GM12865 (cell line): Measurements from ENCODE around the gene NRAP.

Experiments
- DNase-seq: peaks from one replicate; pipeline ENCODE4 v3.0.0; 2010; ENCODE audit warnings: low read depth
- H3K4me3 ChIP-seq: 2 replicates; pipeline ENCODE4 v1.5.1; 2011; ENCODE audit warnings: mild to moderate bottlenecking, low read depth, low read length, control low read depth
- TF ChIP-seq, protein P1 (sequence below): IDR thresholded peaks from 2 replicates; pipeline ENCODE4 v1.5.1; 2011; ENCODE audit warnings: low read length, control low read depth, low read depth, inconsistent platforms; ENCODE audit not compliant: insufficient read depth; ENCODE audit errors: missing control alignments

The NRAP gene, protein sequence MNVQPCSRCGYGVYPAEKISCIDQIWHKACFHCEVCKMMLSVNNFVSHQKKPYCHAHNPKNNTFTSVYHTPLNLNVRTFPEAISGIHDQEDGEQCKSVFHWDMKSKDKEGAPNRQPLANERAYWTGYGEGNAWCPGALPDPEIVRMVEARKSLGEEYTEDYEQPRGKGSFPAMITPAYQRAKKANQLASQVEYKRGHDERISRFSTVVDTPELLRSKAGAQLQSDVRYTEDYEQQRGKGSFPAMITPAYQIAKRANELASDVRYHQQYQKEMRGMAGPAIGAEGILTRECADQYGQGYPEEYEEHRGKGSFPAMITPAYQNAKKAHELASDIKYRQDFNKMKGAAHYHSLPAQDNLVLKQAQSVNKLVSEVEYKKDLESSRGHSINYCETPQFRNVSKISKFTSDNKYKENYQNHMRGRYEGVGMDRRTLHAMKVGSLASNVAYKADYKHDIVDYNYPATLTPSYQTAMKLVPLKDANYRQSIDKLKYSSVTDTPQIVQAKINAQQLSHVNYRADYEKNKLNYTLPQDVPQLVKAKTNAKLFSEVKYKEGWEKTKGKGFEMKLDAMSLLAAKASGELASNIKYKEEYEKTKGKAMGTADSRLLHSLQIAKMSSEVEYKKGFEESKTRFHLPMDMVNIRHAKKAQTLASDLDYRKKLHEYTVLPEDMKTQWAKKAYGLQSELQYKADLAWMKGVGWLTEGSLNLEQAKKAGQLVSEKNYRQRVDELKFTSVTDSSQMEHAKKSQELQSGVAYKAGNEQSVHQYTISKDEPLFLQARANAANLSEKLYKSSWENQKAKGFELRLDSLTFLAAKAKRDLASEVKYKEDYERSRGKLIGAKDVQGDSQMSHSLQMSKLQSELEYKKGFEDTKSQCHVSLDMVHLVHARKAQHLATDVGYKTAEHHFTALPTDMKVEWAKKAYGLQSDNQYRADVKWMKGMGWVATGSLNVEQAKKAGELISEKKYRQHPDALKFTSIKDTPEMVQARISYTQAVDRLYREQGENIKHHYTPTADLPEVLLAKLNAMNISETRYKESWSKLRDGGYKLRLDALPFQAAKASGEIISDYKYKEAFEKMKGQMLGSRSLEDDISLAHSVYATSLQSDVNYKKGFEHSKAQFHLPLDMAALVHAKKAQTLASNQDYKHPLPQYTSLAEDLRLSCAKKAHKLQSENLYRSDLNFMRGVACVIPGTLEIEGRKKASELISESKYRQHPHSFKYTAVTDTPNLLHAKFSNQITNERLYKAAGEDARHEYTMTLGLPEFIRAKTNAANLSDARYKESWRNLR (N-terminal part only)

DNA sequence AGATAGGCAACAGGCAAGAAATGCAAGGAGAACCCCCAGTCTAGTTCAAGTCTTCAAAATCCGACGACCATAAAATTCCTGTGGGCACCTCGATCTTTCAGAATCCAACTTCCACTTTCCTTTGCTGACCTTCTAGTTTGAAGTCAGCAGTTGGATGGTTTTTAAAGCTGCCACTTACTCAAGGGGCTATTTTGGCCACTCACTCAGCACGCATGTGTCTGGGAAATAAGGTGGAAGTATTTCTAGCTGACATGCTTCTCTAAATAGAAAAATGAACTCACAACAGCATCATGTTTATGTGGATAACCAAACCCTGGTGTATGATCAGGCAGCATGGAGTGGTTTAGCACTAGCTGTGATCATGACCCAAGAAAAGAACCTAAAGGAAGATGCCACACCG lies at the start of gene NRAP:
Gene NRAP, minus strand, starts transcription at position 134 of the 400 bp plus-strand sequence. CDS start 159 bp downstream, outside the sequence.
- TF ChIP-seq, protein P1, sequence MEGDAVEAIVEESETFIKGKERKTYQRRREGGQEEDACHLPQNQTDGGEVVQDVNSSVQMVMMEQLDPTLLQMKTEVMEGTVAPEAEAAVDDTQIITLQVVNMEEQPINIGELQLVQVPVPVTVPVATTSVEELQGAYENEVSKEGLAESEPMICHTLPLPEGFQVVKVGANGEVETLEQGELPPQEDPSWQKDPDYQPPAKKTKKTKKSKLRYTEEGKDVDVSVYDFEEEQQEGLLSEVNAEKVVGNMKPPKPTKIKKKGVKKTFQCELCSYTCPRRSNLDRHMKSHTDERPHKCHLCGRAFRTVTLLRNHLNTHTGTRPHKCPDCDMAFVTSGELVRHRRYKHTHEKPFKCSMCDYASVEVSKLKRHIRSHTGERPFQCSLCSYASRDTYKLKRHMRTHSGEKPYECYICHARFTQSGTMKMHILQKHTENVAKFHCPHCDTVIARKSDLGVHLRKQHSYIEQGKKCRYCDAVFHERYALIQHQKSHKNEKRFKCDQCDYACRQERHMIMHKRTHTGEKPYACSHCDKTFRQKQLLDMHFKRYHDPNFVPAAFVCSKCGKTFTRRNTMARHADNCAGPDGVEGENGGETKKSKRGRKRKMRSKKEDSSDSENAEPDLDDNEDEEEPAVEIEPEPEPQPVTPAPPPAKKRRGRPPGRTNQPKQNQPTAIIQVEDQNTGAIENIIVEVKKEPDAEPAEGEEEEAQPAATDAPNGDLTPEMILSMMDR, result no peak
- H3K4me3 ChIP-seq, result no peak within 1 kb of the TSS
- DNase-seq, result no peak

DNA sequence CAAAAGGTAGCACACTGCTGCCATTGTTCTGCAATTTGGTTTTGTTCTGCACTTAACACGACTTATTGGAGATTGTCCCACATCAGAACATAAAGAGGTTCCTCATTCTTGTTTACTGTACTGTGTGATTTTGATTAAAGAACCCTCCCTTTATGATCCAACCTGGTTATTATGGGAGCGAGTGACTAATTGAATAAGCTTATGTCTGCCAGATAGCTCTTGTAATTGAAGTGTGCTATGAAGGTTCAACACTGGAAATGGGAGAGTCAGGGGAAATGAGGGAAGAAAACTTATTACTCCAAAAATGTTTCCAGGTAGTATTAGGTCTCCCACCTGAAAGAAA lies 49.8 kb upstream of the NRAP start:
- DNase-seq, result no peak
- H3K4me3 ChIP-seq, result no peak overlapping the region
- TF ChIP-seq, protein P1, result no peak

DNA sequence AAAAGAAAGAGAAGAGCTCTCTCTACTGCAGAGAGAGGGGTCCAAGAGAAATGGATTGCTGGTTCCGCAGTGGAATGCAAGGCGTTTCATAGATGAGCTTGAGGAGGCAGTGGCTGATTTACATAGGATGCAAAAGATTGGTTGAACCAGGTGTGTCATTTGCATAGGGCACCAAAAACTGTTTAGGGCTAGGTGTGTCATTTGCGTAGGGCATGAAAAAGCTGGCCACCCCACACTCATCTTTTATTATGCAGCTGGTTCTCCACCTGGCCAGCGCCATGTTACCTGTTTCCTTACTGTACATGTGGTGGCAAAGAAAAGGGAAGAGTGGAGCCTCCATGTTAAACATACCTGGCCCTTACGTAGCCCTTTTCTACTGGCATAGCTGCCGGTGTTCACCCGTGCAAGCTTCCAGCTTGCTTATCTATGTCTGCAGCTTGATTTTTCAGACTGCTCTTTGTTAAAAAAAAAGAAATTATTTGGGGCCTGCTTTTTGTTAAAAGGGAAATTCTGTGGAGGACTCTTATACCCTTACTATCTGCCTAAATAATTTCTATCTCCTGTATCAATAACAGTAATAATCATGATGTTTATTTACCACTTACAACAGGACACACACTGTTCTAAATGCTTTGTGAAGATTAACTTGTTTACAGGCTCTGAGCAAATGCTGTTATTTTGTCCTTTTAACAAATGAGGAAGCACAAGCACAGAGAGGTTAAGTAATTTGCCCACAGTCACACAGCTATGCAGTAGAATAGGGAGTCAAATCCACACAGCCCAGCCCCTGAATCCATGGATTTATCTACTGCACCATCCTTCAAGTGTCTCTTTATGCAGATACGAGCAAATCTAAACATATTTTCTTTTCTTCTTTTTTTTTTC lies 49.2 kb upstream of the NRAP start:
- no peak for DNase-seq
- H3K4me3 ChIP-seq, result no peak overlapping the region
- TF ChIP-seq, protein P1, result no peak

DNA sequence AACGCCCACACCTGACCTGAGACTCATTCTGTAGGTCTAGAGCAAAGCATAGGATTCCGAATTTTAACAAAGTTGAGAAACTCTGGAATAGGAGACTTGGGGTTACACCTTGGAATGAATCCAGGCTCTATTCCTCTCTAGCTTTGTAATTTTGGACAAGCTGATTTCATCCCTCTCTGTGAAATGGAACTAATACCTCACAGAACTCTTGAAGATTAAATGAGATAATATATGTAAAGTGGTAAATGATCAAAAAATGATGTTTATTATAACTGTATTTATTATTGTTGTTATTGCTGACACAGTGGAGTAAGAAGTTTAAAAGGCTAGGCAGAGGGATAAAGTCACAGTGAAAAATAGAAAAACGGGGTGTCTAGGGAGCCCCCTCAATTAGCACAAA lies 48.2 kb upstream of the NRAP start:
- DNase-seq, result no peak
- H3K4me3 ChIP-seq, result no peak overlapping the region
- TF ChIP-seq, protein P1, result no peak

DNA sequence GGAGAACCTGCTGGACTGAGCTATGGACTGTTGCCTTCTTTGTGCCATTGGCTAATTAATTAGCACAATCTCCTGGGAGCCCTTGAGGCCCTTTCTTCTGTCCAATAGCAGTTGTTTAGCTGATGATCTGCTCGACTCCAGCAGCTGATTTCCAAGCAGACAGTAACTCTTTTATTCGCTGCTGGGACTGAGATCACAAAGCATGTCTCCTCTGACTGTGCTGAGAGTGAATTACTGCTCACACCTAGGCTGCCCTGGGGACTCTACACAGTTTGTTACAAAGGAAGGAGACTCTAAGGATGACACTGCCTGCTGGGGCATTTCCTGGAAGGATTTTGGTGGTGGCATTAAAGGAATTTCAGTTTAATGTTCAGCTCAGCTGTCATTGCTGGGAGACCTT lies 47.3 kb upstream of the NRAP start:
- TF ChIP-seq, protein P1, result no peak
- no peak overlapping the region for H3K4me3 ChIP-seq
- no peak for DNase-seq
